ACHN (cell line): Measurements from ENCODE around the gene ACTRT1.

Experiments
- DNase-seq: peaks from one replicate; pipeline ENCODE4 v3.0.0-alpha.2; 2015
- in situ Hi-C: cut with HindIII; loops from 2 replicates; pipeline ENCODE4 v1.10.0; 2017; ENCODE audit warnings: low sequenced_read_pairs, low pct_ligation_motif_present, low pct_unique_long_range_greater_than_20kb

The ACTRT1 gene

DNA sequence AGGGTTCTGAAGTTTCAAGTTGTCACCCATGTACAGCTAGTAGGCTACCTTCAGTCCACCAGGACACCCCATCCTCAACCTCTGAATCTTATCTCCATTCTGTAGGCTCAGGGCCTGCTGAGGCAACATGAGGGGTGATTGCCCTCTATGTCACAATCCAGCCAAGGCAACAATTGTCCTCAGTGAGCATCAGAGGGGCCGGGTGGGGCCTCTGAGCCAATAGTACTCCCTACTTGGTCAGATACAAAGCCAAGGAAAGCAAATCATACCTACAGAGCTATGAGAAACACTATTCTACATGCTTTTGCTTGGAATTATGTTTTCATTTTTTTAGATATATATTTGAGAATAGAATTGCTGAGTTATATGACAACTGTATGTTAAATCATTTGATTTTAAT lies at the start of gene ACTRT1:
ACTRT1 (minus strand) TSS at position 101 of the 400 bp plus-strand sequence. CDS start 197 bp downstream, outside the sequence.
- no peak for DNase-seq
- in situ Hi-C loops = no loop called here

- in situ Hi-C loops = no loop called here
- no peak for DNase-seq
These were observed 26.3 kb upstream of the ACTRT1 start for GRCh38 chrX:128078545-128078944.

- in situ Hi-C loops = no loop called here
- DNase-seq = no peak
These were observed 5.2 kb upstream of the ACTRT1 start for GRCh38 chrX:128057421-128057820.

DNA sequence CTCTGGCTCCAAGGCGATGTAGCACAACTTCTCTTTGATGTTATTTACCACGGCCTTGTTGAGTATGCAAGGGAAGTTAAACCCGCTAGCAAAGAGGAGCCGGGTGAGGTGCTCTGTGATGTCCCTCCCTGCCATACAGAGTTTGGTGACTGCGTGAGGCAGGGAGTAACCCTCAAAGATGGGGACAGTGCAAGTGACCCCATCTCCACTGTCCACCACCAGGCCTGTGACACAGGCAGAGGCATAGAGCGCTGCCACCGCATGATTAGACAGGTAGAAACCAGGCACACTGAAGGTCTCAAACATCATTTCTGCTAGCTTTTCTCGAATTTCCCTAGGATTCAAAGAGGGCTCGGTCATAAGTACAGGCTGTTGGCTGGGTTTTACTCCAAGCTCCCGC lies 677 bp downstream of the ACTRT1 start:
- no peak for DNase-seq
- in situ Hi-C loops = no loop called here

DNA sequence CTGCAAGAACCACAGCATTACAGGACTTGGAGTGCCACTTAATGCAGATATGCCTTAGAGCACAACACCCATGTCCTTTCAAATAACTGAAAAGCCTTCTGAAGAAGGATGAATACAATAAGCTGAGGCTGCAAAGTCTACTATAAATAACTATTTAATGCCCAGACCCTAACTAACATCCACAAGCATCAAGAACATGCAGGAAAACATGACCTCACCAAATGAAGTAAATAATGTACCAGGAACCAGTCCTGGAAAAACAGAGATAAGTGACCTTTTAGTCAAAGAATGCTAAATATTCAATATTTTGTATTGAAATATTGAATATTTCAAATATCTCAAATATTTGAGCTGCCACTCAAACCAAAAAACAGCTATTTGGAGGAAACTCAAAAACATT lies 16.9 kb downstream of the ACTRT1 start:
- DNase-seq = no peak
- in situ Hi-C loops = no loop called here

DNA sequence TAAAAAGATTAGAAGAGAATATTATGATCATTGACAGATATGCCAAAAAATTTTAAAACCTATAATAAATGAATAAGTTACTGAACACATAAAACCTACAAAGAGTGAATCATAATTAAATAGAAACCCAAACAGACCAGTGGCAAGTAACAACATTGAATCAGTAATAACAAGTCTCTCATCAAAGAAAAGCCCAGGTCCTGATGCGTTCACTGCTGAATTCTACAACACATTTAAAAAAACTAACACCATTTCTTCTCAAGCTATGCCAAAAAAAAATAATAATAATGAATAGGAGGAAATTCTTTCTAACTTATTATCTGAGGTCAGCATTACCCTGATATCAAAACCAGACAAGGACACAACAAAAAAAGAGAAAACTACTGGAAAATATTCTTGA lies 30.6 kb downstream of the ACTRT1 start:
- in situ Hi-C loops = no loop called here

DNA sequence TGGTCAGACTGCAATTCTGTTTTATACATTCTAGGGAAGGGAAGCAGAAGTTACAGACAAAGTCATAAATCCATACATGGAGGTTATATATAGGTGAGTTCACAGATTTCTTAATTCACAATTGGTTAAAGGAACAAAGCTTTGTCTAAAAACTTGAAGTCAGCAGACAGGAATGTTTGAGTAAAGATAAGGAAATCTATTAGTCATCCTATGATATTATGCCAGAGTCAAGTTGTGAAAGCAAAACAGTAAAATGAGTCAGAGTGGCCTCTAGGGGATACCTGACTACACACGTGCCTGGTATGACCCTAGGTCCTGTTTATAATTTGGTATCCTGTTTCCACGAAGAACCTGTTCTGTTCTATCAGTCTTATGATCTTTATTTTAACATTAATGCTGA lies 31.5 kb downstream of the ACTRT1 start:
- peak; percentile 68 for DNase-seq

More for the DNA sequence above, 30.6 kb downstream of the ACTRT1 start:
- no peak for DNase-seq

DNA sequence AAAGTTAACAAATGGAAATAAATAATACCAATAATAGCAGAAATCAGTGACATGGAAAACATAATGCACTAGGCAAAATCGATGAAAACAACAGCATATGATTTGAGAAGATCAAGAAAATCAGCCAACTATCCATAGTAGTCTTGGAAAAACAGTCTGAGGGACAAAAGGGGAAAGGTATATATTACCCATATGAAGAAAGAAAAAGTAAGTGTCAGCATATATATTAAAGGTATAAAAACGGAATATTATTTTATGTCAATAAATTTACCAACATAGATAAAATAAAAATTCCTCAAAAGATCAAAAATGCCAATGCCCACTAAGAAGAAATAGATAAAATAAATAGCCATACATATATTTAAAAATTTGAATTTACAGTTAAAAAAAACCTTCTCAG lies 33.0 kb downstream of the ACTRT1 start:
- in situ Hi-C loops = no loop called here
- DNase-seq = no peak

More for the DNA sequence above, 31.5 kb downstream of the ACTRT1 start:
- in situ Hi-C loops = no loop called here

DNA sequence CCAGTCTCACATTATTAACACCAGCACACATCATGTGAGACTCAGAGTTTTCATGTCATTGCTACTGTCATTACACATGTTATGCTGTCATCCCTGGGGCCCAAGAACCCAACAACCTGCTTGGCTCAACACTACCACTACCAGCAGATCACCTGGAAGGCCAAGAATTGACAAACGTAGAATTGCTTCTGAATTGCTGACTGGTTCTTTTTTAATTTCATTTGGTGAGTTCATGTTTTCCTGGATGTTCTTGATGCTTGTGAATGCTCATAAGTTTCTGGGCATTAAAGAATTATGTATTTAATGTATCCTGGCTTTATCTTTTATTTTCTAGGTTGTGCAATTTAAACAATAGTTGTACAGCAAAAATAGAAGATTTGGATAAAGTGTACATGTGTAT lies 40.2 kb downstream of the ACTRT1 start:
- in situ Hi-C loops = no loop called here
- no peak for DNase-seq

- no peak for DNase-seq
- in situ Hi-C loops = no loop called here
These were observed 44.3 kb downstream of the ACTRT1 start for GRCh38 chrX:128007882-128008281.
